Skeletal muscle tissue (tissue), 4 donors: ENCODE data around the gene TARS3. TPM values are rescaled to one million over a fixed set of nuclear protein-coding genes. Genes with fewer than 3 reads are reported as not detected.

ENCODE experiments used
- H3K27ac ChIP-seq: one replicate; pipeline ENCODE4 v1.7.0; 2013; ENCODE audit warnings: mild to moderate bottlenecking, low read depth, low read length, inconsistent platforms
- H3K27me3 ChIP-seq, 3 donors: one replicate each; pipeline ENCODE4 v1.7.0; 2013; ENCODE audit warnings: low read length in 3 of 3; ENCODE audit not compliant: control insufficient read depth in 3 of 3, insufficient read depth in 3 of 3
- H3K36me3 ChIP-seq, 3 donors: one replicate each; pipeline ENCODE4 v1.7.0; 2013; ENCODE audit warnings: low read length in 3 of 3; ENCODE audit not compliant: control insufficient read depth in 3 of 3, insufficient read depth in 3 of 3
- H3K4me1 ChIP-seq, 3 donors: one replicate each; pipeline ENCODE4 v1.7.0; 2013; ENCODE audit warnings: low read length in 3 of 3, mild to moderate bottlenecking in 3 of 3; ENCODE audit not compliant: control insufficient read depth in 3 of 3, insufficient read depth in 3 of 3
- H3K4me3 ChIP-seq, 3 donors: one replicate each; pipeline ENCODE4 v1.7.0; 2013; ENCODE audit warnings: low read length in 3 of 3
- H3K9ac ChIP-seq, 3 donors: one replicate each; pipeline ENCODE4 v1.7.0; 2013; ENCODE audit warnings: low read length in 3 of 3, mild to moderate bottlenecking in 3 of 3, moderate library complexity in 2 of 3, low read depth in 1 of 3
- H3K9me3 ChIP-seq, 3 donors: one replicate each; pipeline ENCODE4 v1.7.0; 2013; ENCODE audit warnings: low read length in 3 of 3; ENCODE audit not compliant: control insufficient read depth in 3 of 3
- total RNA-seq: library from RNA; depleted of rRNA; stranded (reverse); fragments of >200 nt; gene quantifications from one replicate; pipeline ENCODE4 v1.2.3, GENCODE V29; 2014
- donor health status: Osteomylitis.

TARS3 gene
- total RNA-seq, 1 donor from 2014 or later = 21.4 TPM

- H3K36me3 ChIP-seq = no peaks in the 10 kb centered on the region
- no peaks in the 10 kb centered on the region for H3K9me3 ChIP-seq
- H3K27me3 ChIP-seq = no peaks in the 10 kb centered on the region
- H3K4me3 ChIP-seq = peak overlapping the region in 1 of 3 donors; percentile 45
- peaks cover 74 to 89% (median 82%) of the 10 kb centered on the region in 3 donors for H3K4me1 ChIP-seq
- no peak overlapping the region for H3K27ac ChIP-seq
- H3K9ac ChIP-seq = peak overlapping the region in 2 of 3 donors; percentile 63 to 69
Measured at GRCh38 chr15:101612676-101613075, 111.6 kb downstream of the TARS3 start.

GRCh38 chr15:101611580-101612299 lies 112.5 kb downstream of the TARS3 start:
- Histone ChIP-seq H3K4me1 (peaks cover 64 to 85% (median 73%) of the 10 kb centered on the region in 3 donors), H3K4me3 (peak overlapping the region in 2 of 3 donors; percentile 6 to 13)

GRCh38 chr15:101611007-101611406 lies 113.3 kb downstream of the TARS3 start:
- no peak overlapping the region for H3K4me3 ChIP-seq
- no peaks in the 10 kb centered on the region for H3K27me3 ChIP-seq
- H3K4me1 ChIP-seq = peaks cover 57 to 77% (median 65%) of the 10 kb centered on the region in 3 donors
- no peak overlapping the region for H3K9ac ChIP-seq
- H3K27ac ChIP-seq = no peak overlapping the region
- H3K9me3 ChIP-seq = no peaks in the 10 kb centered on the region
- no peaks in the 10 kb centered on the region for H3K36me3 ChIP-seq

More at GRCh38 chr15:101611580-101612299, 112.5 kb downstream of the TARS3 start:
- Histone ChIP-seq H3K27ac (no peak overlapping the region), H3K9ac (peak overlapping the region in 2 of 3 donors; percentile 38 to 69), H3K36me3 (no peaks in the 10 kb centered on the region), H3K27me3 (no peaks in the 10 kb centered on the region), H3K9me3 (no peaks in the 10 kb centered on the region)

- peak overlapping the region in 1 of 3 donors; percentile 22 for H3K4me3 ChIP-seq
- H3K9me3 ChIP-seq = no peaks in the 10 kb centered on the region
- no peaks in the 10 kb centered on the region for H3K36me3 ChIP-seq
- H3K27ac ChIP-seq = no peak overlapping the region
- H3K4me1 ChIP-seq = peaks cover 53 to 73% (median 61%) of the 10 kb centered on the region in 3 donors
- no peaks in the 10 kb centered on the region for H3K27me3 ChIP-seq
- peak overlapping the region in 1 of 3 donors; percentile 45 for H3K9ac ChIP-seq
Measured at GRCh38 chr15:101610611-101611000, 113.7 kb downstream of the TARS3 start.

GRCh38 chr15:101609742-101610610 lies 114.3 kb downstream of the TARS3 start:
- Histone ChIP-seq H3K9ac (peak overlapping the region in 1 of 3 donors; percentile 45), H3K36me3 (no peaks in the 10 kb centered on the region), H3K27ac (no peak overlapping the region), H3K4me1 (peaks cover 47 to 67% (median 55%) of the 10 kb centered on the region in 3 donors), H3K9me3 (no peaks in the 10 kb centered on the region), H3K27me3 (no peaks in the 10 kb centered on the region), H3K4me3 (peak overlapping the region in 1 of 3 donors; percentile 22)

GRCh38 chr15:101608201-101608600 lies 116.1 kb downstream of the TARS3 start:
- Histone ChIP-seq H3K36me3 (no peaks in the 10 kb centered on the region), H3K27ac (no peak overlapping the region), H3K4me3 (no peak overlapping the region)

GRCh38 chr15:101607108-101607507 lies 117.2 kb downstream of the TARS3 start:
- Histone ChIP-seq H3K4me1 (peaks cover 18 to 38% (median 26%) of the 10 kb centered on the region in 3 donors), H3K9me3 (no peaks in the 10 kb centered on the region), H3K9ac (no peak overlapping the region), H3K27ac (no peak overlapping the region), H3K27me3 (no peaks in the 10 kb centered on the region), H3K36me3 (no peaks in the 10 kb centered on the region), H3K4me3 (no peak overlapping the region)

More at GRCh38 chr15:101608201-101608600, 116.1 kb downstream of the TARS3 start:
- Histone ChIP-seq H3K9me3 (no peaks in the 10 kb centered on the region), H3K4me1 (peaks cover 29 to 49% (median 37%) of the 10 kb centered on the region in 3 donors), H3K27me3 (no peaks in the 10 kb centered on the region), H3K9ac (peak overlapping the region in 1 of 3 donors; percentile 40)

GRCh38 chr15:101604124-101604874 lies 120.0 kb downstream of the TARS3 start:
- Histone ChIP-seq H3K9me3 (no peaks in the 10 kb centered on the region), H3K27me3 (peaks cover 0 to 3% (median 0%) of the 10 kb centered on the region in 3 donors), H3K4me1 (peaks cover 0 to 10% (median 0%) of the 10 kb centered on the region in 3 donors), H3K27ac (no peak overlapping the region), H3K4me3 (no peak overlapping the region), H3K36me3 (no peaks in the 10 kb centered on the region), H3K9ac (no peak overlapping the region)
